PC-3 (cell line): ENCODE data around the gene SEC22A. TPM values are rescaled to one million over a fixed set of nuclear protein-coding genes. Genes with fewer than 3 reads are reported as not detected.

Experiments
- ATAC-seq: fragments of 200-7000 bp; cut with Tn5 transposase; 2 replicates; pipeline ENCODE4 v1.9.1; 2020; ENCODE audit warnings: mild to moderate bottlenecking, moderate library complexity
- BruUV-seq: library from RNA; stranded (reverse); fragments of 400-500 nt; replicated peaks from 2 replicates; lab custom pipeline; 2021; lab: Mats Ljungman, UMichigan
- CTCF ChIA-PET: fragments of 300-600 bp; sonication (Branson Sonifier 250); formaldehyde crosslinking; loops from one replicate; lab custom pipeline; 2022; ENCODE audit warnings: antibody characterized with exemption; lab: Charles Lee
- POLR2A ChIA-PET: fragments of 300-600 bp; sonication (Branson Sonifier 250); formaldehyde crosslinking; loops from one replicate; lab custom pipeline; 2022; ENCODE audit warnings: antibody characterized with exemption; ENCODE audit not compliant: unreplicated experiment; lab: Charles Lee
- DNase-seq: peaks from one replicate; pipeline ENCODE4 v3.0.0-alpha.2; 2015
- H2AFZ ChIP-seq: fragments of 300-600 bp; sonication (generic); 2 replicates; pipeline ENCODE4 v1.6.0; 2016; ENCODE audit warnings: antibody characterized with exemption, low read length
- H3F3A ChIP-seq: fragments of 300-600 bp; sonication (generic); one replicate; pipeline ENCODE4 v1.6.0; 2017; ENCODE audit warnings: antibody characterized with exemption, low read length, control low read depth, mild to moderate bottlenecking; ENCODE audit not compliant: unreplicated experiment
- H3K27ac ChIP-seq: fragments of 300-600 bp; sonication (generic); 2 replicates; pipeline ENCODE4 v1.5.1; 2016; ENCODE audit warnings: mild to moderate bottlenecking, low read length
- H3K27me3 ChIP-seq: fragments of 300-600 bp; sonication (generic); 2 replicates; pipeline ENCODE4 v1.6.1; 2016; ENCODE audit warnings: low read length, mixed read lengths
- H3K36me3 ChIP-seq: fragments of 300-600 bp; sonication (generic); 2 replicates; pipeline ENCODE4 v1.6.1; 2016; ENCODE audit warnings: low read depth, mixed run types, low read length, mixed read lengths
- H3K4me1 ChIP-seq: fragments of 300-600 bp; sonication (generic); 2 replicates; pipeline ENCODE4 v1.5.1; 2016; ENCODE audit warnings: low read length; ENCODE audit not compliant: insufficient read depth
- H3K4me2 ChIP-seq: fragments of 300-600 bp; sonication (generic); 2 replicates; pipeline ENCODE4 v1.6.0; 2016; ENCODE audit warnings: low read length
- H3K4me3 ChIP-seq: fragments of 300-600 bp; sonication (generic); 2 replicates; pipeline ENCODE4 v1.5.1; 2016; ENCODE audit warnings: mild to moderate bottlenecking, low read length, mixed read lengths
- H3K79me2 ChIP-seq: fragments of 300-600 bp; sonication (generic); 2 replicates; pipeline ENCODE4 v1.6.1; 2017; ENCODE audit warnings: low read length, mixed read lengths
- H3K9ac ChIP-seq: fragments of 300-600 bp; sonication (generic); 2 replicates; pipeline ENCODE4 v1.6.0; 2016; ENCODE audit warnings: mild to moderate bottlenecking, low read length
- H3K9me2 ChIP-seq: fragments of 300-600 bp; sonication (generic); replicated peaks from 2 replicates; pipeline ENCODE4 v1.6.1; 2016; ENCODE audit warnings: mixed run types, low read length, mixed read lengths
- H3K9me3 ChIP-seq: fragments of 300-600 bp; sonication (generic); 2 replicates; pipeline ENCODE4 v1.6.1; 2016; ENCODE audit warnings: low read length, mixed read lengths
- H4K20me1 ChIP-seq: fragments of 300-600 bp; sonication (generic); 2 replicates; pipeline ENCODE4 v1.6.1; 2016; ENCODE audit warnings: low read length, mixed read lengths
- CTCF ChIP-seq: fragments of 300-600 bp; sonication (generic); conservative IDR thresholded peaks from 2 replicates; pipeline ENCODE4 v1.5.1; 2017; ENCODE audit warnings: antibody characterized with exemption, low read depth, mild to moderate bottlenecking, low read length
- EZH2 ChIP-seq: fragments of 300-600 bp; sonication (generic); IDR thresholded peaks from one replicate; pipeline ENCODE4 v1.6.1; 2017; ENCODE audit warnings: antibody characterized with exemption, mild to moderate bottlenecking, low read length; ENCODE audit not compliant: unreplicated experiment
- EZH2phosphoT487 ChIP-seq: fragments of 300-600 bp; sonication (generic); IDR thresholded peaks from 2 replicates; pipeline ENCODE4 v1.6.1; 2018; ENCODE audit warnings: mild to moderate bottlenecking, antibody characterized with exemption, low read length, borderline replicate concordance
- intact Hi-C: fragments of 100-400 bp; cut with micrococcal nuclease; formaldehyde crosslinking; loops from 2 replicates; pipeline ENCODE4 v1.9.0; 2023
- total RNA-seq: library from RNA; depleted of rRNA; stranded (reverse); fragments of >200 nt; gene quantifications from 2 replicates; pipeline ENCODE4 v1.2.3, GENCODE V29; 2014

The SEC22A gene
- total RNA-seq, 1 experiment from 2014 or later, result 37.9 TPM

GRCh38 chr3:123318374-123318773, 116.6 kb downstream of the SEC22A start:
- H3K27ac ChIP-seq, result no peak overlapping the region
- no peaks in the 10 kb centered on the region for H3K36me3 ChIP-seq
- POLR2A ChIA-PET, result interaction anchor here (0.6 kb wide), 1 partner anchor 197 kb away, joined by 7 read pairs; no protein-coding TSS in a partner anchor
- H3K9me3 ChIP-seq, result no peaks in the 10 kb centered on the region
- intact Hi-C loops, result no loop called here
- no peaks in the 10 kb centered on the region for H3K4me1 ChIP-seq
- H3F3A ChIP-seq, result no peaks in the 10 kb centered on the region
- CTCF ChIA-PET, result no interaction called here
- no peaks in the 10 kb centered on the region for H3K9me2 ChIP-seq
- DNase-seq (no peak), ATAC-seq (no peak)
- peaks cover 95% of the 10 kb centered on the region for H3K27me3 ChIP-seq
- no TSS peak for BruUV-seq
- H4K20me1 ChIP-seq, result no peaks in the 10 kb centered on the region
- H3K4me2 ChIP-seq, result no peak overlapping the region
- no peak overlapping the region for H3K4me3 ChIP-seq
- H2AFZ ChIP-seq, result no peak overlapping the region
- no peak overlapping the region for H3K9ac ChIP-seq
- no peaks in the 10 kb centered on the region for H3K79me2 ChIP-seq
- TF ChIP-seq EZH2phosphoT487, result no peak
- no peak for TF ChIP-seq EZH2
- no peak for TF ChIP-seq CTCF

- H3K9me3 ChIP-seq, result no peaks in the 10 kb centered on the region
- H3K36me3 ChIP-seq, result no peaks in the 10 kb centered on the region
- no peaks in the 10 kb centered on the region for H4K20me1 ChIP-seq
- ChIA-PET POLR2A (no interaction called here), CTCF (no interaction called here)
- BruUV-seq, result no TSS peak
- no peaks in the 10 kb centered on the region for H3K9me2 ChIP-seq
- H3K79me2 ChIP-seq, result no peaks in the 10 kb centered on the region
- peaks cover 95% of the 10 kb centered on the region for H3K27me3 ChIP-seq
- no peak overlapping the region for H3K4me2 ChIP-seq
- H3K4me3 ChIP-seq, result no peak overlapping the region
- intact Hi-C loops, result no loop called here
- H2AFZ ChIP-seq, result no peak overlapping the region
- H3K9ac ChIP-seq, result no peak overlapping the region
- no peaks in the 10 kb centered on the region for H3K4me1 ChIP-seq
- DNase-seq, result no peak
- ATAC-seq, result no peak
- TF ChIP-seq EZH2 (no peak), EZH2phosphoT487 (no peak), CTCF (no peak)
- no peak overlapping the region for H3K27ac ChIP-seq
- no peaks in the 10 kb centered on the region for H3F3A ChIP-seq
These were observed 118.0 kb downstream of the SEC22A start for GRCh38 chr3:123319760-123320159.

GRCh38 chr3:123320221-123320620, 118.5 kb downstream of the SEC22A start:
- CTCF ChIA-PET, result no interaction called here
- POLR2A ChIA-PET, result no interaction called here

More at GRCh38 chr3:123320221-123320620, 118.5 kb downstream of the SEC22A start:
- H4K20me1 ChIP-seq, result no peaks in the 10 kb centered on the region
- H3K4me3 ChIP-seq, result no peak overlapping the region
- H3F3A ChIP-seq, result no peaks in the 10 kb centered on the region
- ATAC-seq, result no peak
- no peak overlapping the region for H2AFZ ChIP-seq
- no peak overlapping the region for H3K27ac ChIP-seq
- TF ChIP-seq EZH2 (no peak), CTCF (no peak), EZH2phosphoT487 (no peak)
- no peaks in the 10 kb centered on the region for H3K9me3 ChIP-seq
- no peaks in the 10 kb centered on the region for H3K79me2 ChIP-seq
- no peaks in the 10 kb centered on the region for H3K36me3 ChIP-seq
- intact Hi-C loops, result no loop called here
- no peak overlapping the region for H3K4me2 ChIP-seq
- peaks cover 95% of the 10 kb centered on the region for H3K27me3 ChIP-seq
- no peak for DNase-seq
- no TSS peak for BruUV-seq
- no peaks in the 10 kb centered on the region for H3K9me2 ChIP-seq
- H3K9ac ChIP-seq, result no peak overlapping the region
- no peaks in the 10 kb centered on the region for H3K4me1 ChIP-seq
